Tibial nerve (tissue), 3 donors: ENCODE measurements around the gene OR11G2.

Source experiments
- CTCF ChIP-seq, 5 experiments: fragments of 200-600 bp in 3 of 5; fragments of 450-650 bp in 2 of 5; sonication (generic) in 3 of 5; IDR thresholded peaks; one replicate each; pipeline ENCODE4 v1.5.1; 2016 to 2019; ENCODE audit warnings: antibody characterized with exemption in 5 of 5, mild to moderate bottlenecking in 3 of 5, moderate library complexity in 2 of 5
- POLR2A ChIP-seq, 2 donors: fragments of 450-650 bp; IDR thresholded peaks; one replicate each; pipeline ENCODE4 v1.6.1; 2017; ENCODE audit warnings: antibody characterized with exemption in 2 of 2, mild to moderate bottlenecking in 2 of 2, moderate library complexity in 2 of 2

GRCh38 chr14:20194101-20194500 is 3.4 kb downstream of the OR11G2 start:
- TF ChIP-seq CTCF (IDR thresholded peaks at IDR 0.05) (no peak), POLR2A (IDR thresholded peaks at IDR 0.05) (no peak)
